C4-2B (cell line): ENCODE results near the gene KLHL42.

ENCODE experiments used
- ZFX ChIP-seq: fragments of 450-650 bp; IDR thresholded peaks from 2 replicates; pipeline ENCODE4 v1.6.1; 2017
- TF ChIP-seq, protein P1 (sequence below): fragments of 450-650 bp; conservative IDR thresholded peaks from 2 replicates; pipeline ENCODE4 v1.5.1; 2017; ENCODE audit warnings: mild to moderate bottlenecking

DNA sequence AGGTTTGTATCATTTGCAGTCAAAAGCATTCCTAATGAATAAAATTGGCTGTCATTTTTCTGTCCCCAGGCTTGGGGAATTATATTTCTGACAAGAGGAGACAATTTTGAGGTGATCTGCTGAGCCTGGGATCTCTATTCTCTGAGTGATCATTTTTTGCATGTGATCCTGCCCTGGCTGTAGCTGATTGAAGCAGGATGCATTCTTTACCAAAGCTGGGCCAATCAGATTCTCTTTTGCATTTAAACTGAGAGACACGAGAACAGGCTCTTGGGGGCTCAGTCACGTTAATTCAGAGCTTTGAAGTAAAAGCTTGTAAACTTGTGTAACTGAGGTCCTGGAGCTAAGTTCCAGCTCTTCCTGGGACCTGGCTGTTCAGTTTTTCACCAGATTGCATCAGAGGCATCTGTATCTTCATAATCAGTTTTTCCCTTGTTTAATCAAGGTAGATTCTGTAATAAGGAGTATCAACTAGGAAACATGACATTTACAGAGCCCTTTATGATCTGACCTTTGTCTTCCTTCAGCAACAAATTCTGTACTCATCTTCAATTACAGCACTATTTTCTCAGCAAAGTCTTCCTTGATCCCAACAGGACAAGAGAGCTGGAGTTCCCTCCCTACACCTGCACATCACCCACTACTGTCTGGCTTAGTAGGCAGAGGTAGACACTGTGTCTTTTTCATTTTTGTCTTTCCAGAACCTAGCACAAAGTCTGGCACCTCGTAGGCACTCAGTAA, 35.0 kb downstream of the KLHL42 start:
- TF ChIP-seq, protein P1, sequence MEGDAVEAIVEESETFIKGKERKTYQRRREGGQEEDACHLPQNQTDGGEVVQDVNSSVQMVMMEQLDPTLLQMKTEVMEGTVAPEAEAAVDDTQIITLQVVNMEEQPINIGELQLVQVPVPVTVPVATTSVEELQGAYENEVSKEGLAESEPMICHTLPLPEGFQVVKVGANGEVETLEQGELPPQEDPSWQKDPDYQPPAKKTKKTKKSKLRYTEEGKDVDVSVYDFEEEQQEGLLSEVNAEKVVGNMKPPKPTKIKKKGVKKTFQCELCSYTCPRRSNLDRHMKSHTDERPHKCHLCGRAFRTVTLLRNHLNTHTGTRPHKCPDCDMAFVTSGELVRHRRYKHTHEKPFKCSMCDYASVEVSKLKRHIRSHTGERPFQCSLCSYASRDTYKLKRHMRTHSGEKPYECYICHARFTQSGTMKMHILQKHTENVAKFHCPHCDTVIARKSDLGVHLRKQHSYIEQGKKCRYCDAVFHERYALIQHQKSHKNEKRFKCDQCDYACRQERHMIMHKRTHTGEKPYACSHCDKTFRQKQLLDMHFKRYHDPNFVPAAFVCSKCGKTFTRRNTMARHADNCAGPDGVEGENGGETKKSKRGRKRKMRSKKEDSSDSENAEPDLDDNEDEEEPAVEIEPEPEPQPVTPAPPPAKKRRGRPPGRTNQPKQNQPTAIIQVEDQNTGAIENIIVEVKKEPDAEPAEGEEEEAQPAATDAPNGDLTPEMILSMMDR = no peak
- no peak for TF ChIP-seq ZFX
